Measurements from ENCODE around the gene TSC2. TPM values are rescaled to one million over a fixed set of nuclear protein-coding genes. Genes with fewer than 3 reads are reported as not detected.

The TSC2 gene
- total RNA-seq, 1 donor from 2014 or later = 241 TPM

DNA sequence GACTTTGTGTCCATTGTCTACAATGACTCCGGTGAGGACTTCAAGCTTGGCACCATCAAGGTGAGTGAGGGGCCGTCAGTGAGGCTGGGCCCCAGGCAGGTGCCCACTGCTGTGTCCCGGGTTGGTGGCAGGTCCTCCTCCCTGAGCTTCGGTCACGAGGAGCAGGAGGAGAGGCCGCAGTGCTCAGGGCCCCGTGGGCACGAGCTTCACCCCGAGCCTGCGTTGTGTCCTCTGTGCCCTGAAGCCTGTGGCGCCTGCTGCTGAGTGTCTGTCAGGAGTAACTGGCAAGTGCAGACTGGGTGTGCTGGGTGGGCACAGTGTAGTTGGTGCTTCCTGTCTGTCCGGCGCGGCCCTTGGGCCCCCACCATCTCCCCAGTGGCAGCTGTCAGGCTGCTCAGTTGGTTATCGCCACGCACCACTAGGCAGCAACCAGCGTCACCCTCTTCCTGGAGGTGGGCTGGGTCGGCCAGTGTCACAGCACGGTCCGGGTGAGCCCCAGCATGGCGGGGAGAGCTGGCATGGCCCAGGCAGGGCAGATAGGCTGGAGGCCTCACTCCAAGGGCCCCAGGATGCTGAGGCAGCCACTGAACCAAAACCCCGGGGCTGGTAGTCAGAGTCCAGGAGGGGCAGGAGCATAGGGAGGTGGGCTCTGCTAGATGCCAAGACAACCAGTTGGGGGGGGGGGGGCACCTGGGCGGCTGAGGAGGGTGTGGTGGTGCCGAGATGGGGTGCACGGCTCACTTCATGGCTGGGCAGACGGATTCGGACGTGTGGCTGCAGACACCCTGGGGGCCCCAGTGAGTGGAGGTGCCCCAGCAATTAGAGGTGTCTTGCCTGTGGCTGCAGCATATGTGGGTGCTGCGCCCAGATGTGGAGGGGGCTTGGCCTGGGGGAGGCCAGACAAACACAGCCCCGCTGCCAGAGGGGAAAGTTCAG is 39.3 kb downstream of the TSC2 start:
- Mint-ChIP-seq H3K27me3 (no peaks in the 10 kb centered on the region), H3K36me3 (ENCODE audit: insufficient read depth) (peaks cover 1% of the 10 kb centered on the region)

DNA sequence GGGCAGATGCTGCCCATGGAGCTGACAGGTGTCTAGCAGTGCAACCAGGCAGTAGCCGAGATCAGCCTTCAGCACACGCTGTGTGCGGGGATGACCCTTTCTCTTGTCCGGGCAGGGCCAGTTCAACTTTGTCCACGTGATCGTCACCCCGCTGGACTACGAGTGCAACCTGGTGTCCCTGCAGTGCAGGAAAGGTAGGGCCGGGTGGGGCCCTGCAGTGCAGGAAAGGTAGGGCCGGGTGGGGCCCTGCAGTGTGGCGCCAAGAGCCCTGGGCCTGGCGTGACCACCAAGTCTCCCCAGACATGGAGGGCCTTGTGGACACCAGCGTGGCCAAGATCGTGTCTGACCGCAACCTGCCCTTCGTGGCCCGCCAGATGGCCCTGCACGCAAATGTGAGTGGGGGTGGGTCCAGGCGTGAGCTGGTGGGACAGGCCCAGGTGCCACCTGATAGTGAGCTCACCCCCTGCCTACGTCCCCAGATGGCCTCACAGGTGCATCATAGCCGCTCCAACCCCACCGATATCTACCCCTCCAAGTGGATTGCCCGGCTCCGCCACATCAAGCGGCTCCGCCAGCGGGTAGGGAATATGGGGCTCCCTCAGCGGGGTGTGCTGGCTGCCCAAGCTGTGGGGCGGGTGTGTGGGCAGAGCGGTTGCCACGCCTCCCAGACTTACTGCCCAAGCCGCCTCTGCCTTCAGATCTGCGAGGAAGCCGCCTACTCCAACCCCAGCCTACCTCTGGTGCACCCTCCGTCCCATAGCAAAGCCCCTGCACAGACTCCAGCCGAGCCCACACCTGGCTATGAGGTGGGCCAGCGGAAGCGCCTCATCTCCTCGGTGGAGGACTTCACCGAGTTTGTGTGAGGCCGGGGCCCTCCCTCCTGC is 40.2 kb downstream of the TSC2 start:
- peaks cover under 1% of the 10 kb centered on the region for H3K36me3 Mint-ChIP-seq (ENCODE audit: insufficient read depth)
- no peaks in the 10 kb centered on the region for H3K27me3 Mint-ChIP-seq
- TF ChIP-seq, protein P1, sequence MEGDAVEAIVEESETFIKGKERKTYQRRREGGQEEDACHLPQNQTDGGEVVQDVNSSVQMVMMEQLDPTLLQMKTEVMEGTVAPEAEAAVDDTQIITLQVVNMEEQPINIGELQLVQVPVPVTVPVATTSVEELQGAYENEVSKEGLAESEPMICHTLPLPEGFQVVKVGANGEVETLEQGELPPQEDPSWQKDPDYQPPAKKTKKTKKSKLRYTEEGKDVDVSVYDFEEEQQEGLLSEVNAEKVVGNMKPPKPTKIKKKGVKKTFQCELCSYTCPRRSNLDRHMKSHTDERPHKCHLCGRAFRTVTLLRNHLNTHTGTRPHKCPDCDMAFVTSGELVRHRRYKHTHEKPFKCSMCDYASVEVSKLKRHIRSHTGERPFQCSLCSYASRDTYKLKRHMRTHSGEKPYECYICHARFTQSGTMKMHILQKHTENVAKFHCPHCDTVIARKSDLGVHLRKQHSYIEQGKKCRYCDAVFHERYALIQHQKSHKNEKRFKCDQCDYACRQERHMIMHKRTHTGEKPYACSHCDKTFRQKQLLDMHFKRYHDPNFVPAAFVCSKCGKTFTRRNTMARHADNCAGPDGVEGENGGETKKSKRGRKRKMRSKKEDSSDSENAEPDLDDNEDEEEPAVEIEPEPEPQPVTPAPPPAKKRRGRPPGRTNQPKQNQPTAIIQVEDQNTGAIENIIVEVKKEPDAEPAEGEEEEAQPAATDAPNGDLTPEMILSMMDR (IDR thresholded peaks at IDR 0.05; ENCODE audit: unreplicated experiment) = no peak
- no peaks in the 10 kb centered on the region for H3K9me3 Mint-ChIP-seq (ENCODE audit: low read depth)
- DNase-seq (ENCODE audit: low spot score, unreplicated experiment) = no peak
- no peak overlapping the region for H3K4me3 Mint-ChIP-seq (ENCODE audit: low read depth)
- H3K27ac Mint-ChIP-seq = no peak overlapping the region
- H3K4me1 Mint-ChIP-seq (ENCODE audit: low read depth) = no peaks in the 10 kb centered on the region

More for the DNA sequence above, 39.3 kb downstream of the TSC2 start:
- H3K27ac Mint-ChIP-seq = no peak overlapping the region
- no peak overlapping the region for H3K4me3 Mint-ChIP-seq (ENCODE audit: low read depth)
- TF ChIP-seq, protein P1 (IDR thresholded peaks at IDR 0.05; ENCODE audit: unreplicated experiment) = no peak
- no peaks in the 10 kb centered on the region for H3K4me1 Mint-ChIP-seq (ENCODE audit: low read depth)
- no peaks in the 10 kb centered on the region for H3K9me3 Mint-ChIP-seq (ENCODE audit: low read depth)
- DNase-seq (ENCODE audit: low spot score, unreplicated experiment) = no peak

DNA sequence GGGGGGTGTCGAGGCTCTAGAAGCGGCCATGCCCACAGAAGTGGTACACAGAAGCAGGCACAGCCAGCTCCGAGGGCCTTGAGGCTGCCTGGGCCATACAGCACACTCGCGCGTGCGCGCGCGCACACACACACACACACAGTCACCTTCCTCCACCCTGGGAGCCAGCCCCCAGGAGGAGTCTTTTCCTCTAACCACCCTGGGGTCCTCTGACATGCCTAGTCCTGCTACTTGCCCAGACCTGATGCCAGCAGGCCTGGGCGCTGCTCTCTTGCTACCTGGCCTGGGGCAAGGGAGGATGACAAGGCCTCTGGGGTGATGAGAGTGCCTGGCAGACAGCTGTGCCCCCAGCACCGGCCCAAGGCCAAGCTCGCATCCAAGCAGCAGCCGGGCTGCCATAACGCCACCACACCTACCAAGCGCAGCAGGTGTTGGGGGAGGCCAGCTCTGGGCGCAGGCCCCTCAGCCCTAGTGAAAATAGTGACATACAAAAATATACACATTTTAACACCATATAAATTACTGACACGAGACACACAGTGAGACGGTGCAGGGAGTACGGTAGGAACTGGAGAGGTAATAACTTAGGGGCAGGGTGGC is 41.1 kb downstream of the TSC2 start:
- H3K9me3 Mint-ChIP-seq (ENCODE audit: low read depth) = no peaks in the 10 kb centered on the region
- H3K4me1 Mint-ChIP-seq (ENCODE audit: low read depth) = no peaks in the 10 kb centered on the region
- no peak overlapping the region for H3K27ac Mint-ChIP-seq
- H3K27me3 Mint-ChIP-seq = no peaks in the 10 kb centered on the region
- TF ChIP-seq, protein P1 (IDR thresholded peaks at IDR 0.05; ENCODE audit: unreplicated experiment) = no peak
- H3K4me3 Mint-ChIP-seq (ENCODE audit: low read depth) = no peak overlapping the region
- DNase-seq (ENCODE audit: low spot score, unreplicated experiment) = no peak
- H3K36me3 Mint-ChIP-seq (ENCODE audit: insufficient read depth) = no peaks in the 10 kb centered on the region

DNA sequence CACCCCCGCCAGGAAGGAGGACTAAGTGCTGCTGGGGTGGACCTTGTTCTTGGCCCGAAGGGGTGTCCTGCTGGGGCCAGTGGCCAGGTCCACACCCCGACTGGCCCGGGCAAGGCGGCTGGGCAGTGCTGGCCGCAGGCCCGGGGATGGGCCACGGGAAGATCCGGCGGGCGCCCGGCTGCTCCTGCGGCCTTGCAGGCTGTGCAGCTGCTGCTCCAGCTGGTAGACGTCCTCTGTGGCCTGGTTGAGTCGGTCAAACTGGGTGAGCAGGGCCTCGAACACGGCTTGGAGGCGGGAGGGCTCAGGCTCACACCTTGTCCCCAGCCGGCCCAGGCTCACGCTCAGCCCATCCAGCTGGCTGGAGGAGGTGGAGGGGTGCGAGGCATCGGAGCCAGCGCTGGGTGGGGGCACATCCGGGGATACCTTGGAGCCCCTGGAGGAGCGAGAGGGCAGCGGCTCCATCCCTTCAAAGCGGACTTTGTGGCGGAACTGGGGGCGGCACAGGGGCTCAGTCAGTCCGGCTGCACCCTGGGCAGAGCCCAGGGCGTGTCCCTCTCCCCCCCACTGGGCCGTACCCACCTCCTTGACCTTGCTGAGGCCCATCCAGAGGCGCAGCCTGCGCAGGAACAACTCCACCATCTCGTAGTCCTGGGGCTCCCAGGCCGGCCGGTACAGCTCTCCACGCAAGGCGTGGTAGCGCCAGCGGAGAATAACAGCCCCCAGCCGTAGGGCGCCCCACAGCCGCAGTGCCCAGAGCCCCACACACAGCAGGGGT is 42.1 kb downstream of the TSC2 start:
- no peaks in the 10 kb centered on the region for H3K27me3 Mint-ChIP-seq
- DNase-seq (ENCODE audit: low spot score, unreplicated experiment) = no peak
- H3K4me3 Mint-ChIP-seq (ENCODE audit: low read depth) = no peak overlapping the region
- H3K27ac Mint-ChIP-seq = no peak overlapping the region
- no peaks in the 10 kb centered on the region for H3K9me3 Mint-ChIP-seq (ENCODE audit: low read depth)
- TF ChIP-seq, protein P1 (IDR thresholded peaks at IDR 0.05; ENCODE audit: unreplicated experiment) = no peak
- H3K36me3 Mint-ChIP-seq (ENCODE audit: insufficient read depth) = no peaks in the 10 kb centered on the region
- no peaks in the 10 kb centered on the region for H3K4me1 Mint-ChIP-seq (ENCODE audit: low read depth)
